Natural killer cell (primary cell): ENCODE data around the gene CABLES2. TPM values are rescaled to one million over a fixed set of nuclear protein-coding genes. Genes with fewer than 3 reads are reported as not detected.

ENCODE experiments used
- ATAC-seq, 3 donors: fragments of 150-1000 bp in 2 of 3; fragments of 200-7000 bp in 1 of 3; cut with Tn5 transposase; 1 replicate in 1 of 3; 2 replicates in 2 of 3; pipeline ENCODE4 v1.10.0; 2021; ENCODE audit warnings: mild to moderate bottlenecking in 2 of 3, moderate library complexity in 2 of 3
- DNase-seq, 2 donors: peaks; one replicate each; pipeline versions ENCODE4 v3.0.0 to v3.0.0-alpha.2; 2013 to 2021; ENCODE audit warnings: mixed read lengths in 1 of 2
- H3K27ac ChIP-seq: one replicate; pipeline ENCODE4 v1.5.1; 2013; ENCODE audit warnings: mild to moderate bottlenecking, low read length
- H3K27me3 ChIP-seq: one replicate; pipeline ENCODE4 v1.6.1; 2013; ENCODE audit warnings: low read length; ENCODE audit not compliant: control insufficient read depth, insufficient read depth
- H3K36me3 ChIP-seq: one replicate; pipeline ENCODE4 v1.6.1; 2013; ENCODE audit warnings: low read length; ENCODE audit not compliant: control insufficient read depth, insufficient read depth
- H3K4me1 ChIP-seq: one replicate; pipeline ENCODE4 v1.6.1; 2013; ENCODE audit warnings: low read length; ENCODE audit not compliant: control insufficient read depth, insufficient read depth
- H3K4me3 ChIP-seq: one replicate; pipeline ENCODE4 v1.5.1; 2013; ENCODE audit warnings: low read length
- H3K9me3 ChIP-seq: one replicate; pipeline ENCODE4 v1.6.1; 2013; ENCODE audit warnings: low read length; ENCODE audit not compliant: control insufficient read depth, insufficient read depth
- H3K27ac Mint-ChIP-seq, 2 donors: one replicate each; pipeline ENCODE4 v1.8.0; 2022; ENCODE audit warnings: mild to moderate bottlenecking in 2 of 2, mixed read lengths in 2 of 2, moderate library complexity in 1 of 2
- H3K27me3 Mint-ChIP-seq, 2 donors: one replicate each; pipeline ENCODE4 v1.8.0; 2022; ENCODE audit warnings: low read depth in 2 of 2, mixed read lengths in 2 of 2
- H3K36me3 Mint-ChIP-seq: one replicate; pipeline ENCODE4 v1.8.0; 2022; ENCODE audit warnings: mixed read lengths
- H3K4me1 Mint-ChIP-seq, 2 donors: one replicate each; pipeline ENCODE4 v1.8.0; 2022; ENCODE audit warnings: mixed read lengths in 2 of 2
- H3K4me3 Mint-ChIP-seq: one replicate; pipeline ENCODE4 v1.8.0; 2022; ENCODE audit warnings: mild to moderate bottlenecking, moderate library complexity, mixed read lengths
- H3K9me3 Mint-ChIP-seq, 2 donors: one replicate each; pipeline ENCODE4 v1.8.0; 2022; ENCODE audit warnings: mixed read lengths in 2 of 2
- CTCF ChIP-seq: fragments of 200-600 bp; IDR thresholded peaks from one replicate; pipeline ENCODE4 v1.8.0; 2022; ENCODE audit warnings: antibody characterized with exemption
- WGBS: methylation state at CpG from one replicate; pipeline ENCODE4 v1.1.7; 2013; ENCODE audit warnings: missing lambda C conversion rate; ENCODE audit not compliant: insufficient coverage; 5-methylcytosine and 5-hydroxymethylcytosine counted together
- intact Hi-C: fragments of 100-400 bp; cut with micrococcal nuclease; formaldehyde crosslinking; loops from one replicate; pipeline ENCODE4 v1.14.2; 2022
- total RNA-seq, 4 donors: library from RNA; stranded (reverse); fragments of 120-200 nt in 1 of 4; gene quantifications; one replicate each; pipeline versions ENCODE4 v1.2.3 to v1.2.4, GENCODE V29; 2013 to 2022

CABLES2 gene
- total RNA-seq, 3 donors from 2014 or later (not counting 1 experiment from before 2014, with no cell fraction given), result 8.0 to 9.3 (median 8.4) TPM

GRCh38 chr20:62391165-62392076 is 15.7 kb downstream of the CABLES2 start:
- ATAC-seq (no peak), DNase-seq (no peak)
- TF ChIP-seq CTCF, result no peak
- no peak overlapping the region for H3K4me3 Mint-ChIP-seq
- Histone ChIP-seq H3K27me3 (no peaks in the 10 kb centered on the region), H3K4me3 (no peak overlapping the region), H3K9me3 (no peaks in the 10 kb centered on the region), H3K36me3 (peaks cover 27% of the 10 kb centered on the region), H3K27ac (no peak overlapping the region), H3K4me1 (peaks cover 13% of the 10 kb centered on the region)
- H3K9me3 Mint-ChIP-seq, result no peaks in the 10 kb centered on the region
- no peaks in the 10 kb centered on the region for H3K27me3 Mint-ChIP-seq
- WGBS, result 95% methylated on average over 44 of the region's 44 CpGs
- intact Hi-C loops, result no loop called here
- no peak overlapping the region for H3K27ac Mint-ChIP-seq
- peaks cover 16 to 26% of the 10 kb centered on the region in 2 donors for H3K4me1 Mint-ChIP-seq
- no peaks in the 10 kb centered on the region for H3K36me3 Mint-ChIP-seq

GRCh38 chr20:62390317-62391164 is 16.5 kb downstream of the CABLES2 start:
- no peaks in the 10 kb centered on the region for H3K36me3 Mint-ChIP-seq
- no peaks in the 10 kb centered on the region for H3K27me3 Mint-ChIP-seq
- DNase-seq (no peak), ATAC-seq (no peak)
- Histone ChIP-seq H3K4me3 (no peak overlapping the region), H3K36me3 (peaks cover 27% of the 10 kb centered on the region), H3K27me3 (no peaks in the 10 kb centered on the region), H3K4me1 (peaks cover 22% of the 10 kb centered on the region), H3K9me3 (no peaks in the 10 kb centered on the region), H3K27ac (no peak overlapping the region)
- peaks cover 21 to 35% of the 10 kb centered on the region in 2 donors for H3K4me1 Mint-ChIP-seq
- H3K9me3 Mint-ChIP-seq, result no peaks in the 10 kb centered on the region
- intact Hi-C loops, result no loop called here
- peak overlapping the region in 1 of 2 donors; percentile 45 for H3K27ac Mint-ChIP-seq
- 92% methylated on average over 29 of the region's 29 CpGs for WGBS
- H3K4me3 Mint-ChIP-seq, result no peak overlapping the region
- no peak for TF ChIP-seq CTCF

GRCh38 chr20:62389601-62390087 is 17.4 kb downstream of the CABLES2 start:
- peak overlapping the region in 1 of 2 donors; percentile 84 for H3K27ac Mint-ChIP-seq
- H3K4me3 Mint-ChIP-seq, result no peak overlapping the region

More at GRCh38 chr20:62389601-62390087, 17.4 kb downstream of the CABLES2 start:
- Histone ChIP-seq H3K27me3 (no peaks in the 10 kb centered on the region), H3K4me1 (peaks cover 23% of the 10 kb centered on the region), H3K36me3 (peaks cover 25% of the 10 kb centered on the region), H3K9me3 (no peaks in the 10 kb centered on the region), H3K27ac (no peak overlapping the region), H3K4me3 (no peak overlapping the region)
- DNase-seq (no peak), ATAC-seq (no peak)
- Mint-ChIP-seq H3K36me3 (no peaks in the 10 kb centered on the region), H3K9me3 (no peaks in the 10 kb centered on the region), H3K27me3 (no peaks in the 10 kb centered on the region), H3K4me1 (peaks cover 27 to 42% of the 10 kb centered on the region in 2 donors)
- 94% methylated on average over 5 of the region's 5 CpGs for WGBS
- intact Hi-C loops, result loop anchor here (10.0 kb wide), 1 partner anchor 375 kb away; no protein-coding TSS in a partner anchor
- TF ChIP-seq CTCF, result no peak
